Stimulated activated CD8-positive, alpha-beta memory T cell treated with anti-CD3 and anti-CD28 coated beads, Interleukin-4, amount 100 ng/mL, for 4 hours (primary cell): ENCODE results near the gene SLC38A6.

Source experiments
- DNase-seq, 2 donors: peaks; one replicate each; pipeline ENCODE4 v3.0.0-alpha.2; 2020; ENCODE audit warnings: low read depth in 2 of 2, low spot score in 1 of 2

Gene SLC38A6

DNA sequence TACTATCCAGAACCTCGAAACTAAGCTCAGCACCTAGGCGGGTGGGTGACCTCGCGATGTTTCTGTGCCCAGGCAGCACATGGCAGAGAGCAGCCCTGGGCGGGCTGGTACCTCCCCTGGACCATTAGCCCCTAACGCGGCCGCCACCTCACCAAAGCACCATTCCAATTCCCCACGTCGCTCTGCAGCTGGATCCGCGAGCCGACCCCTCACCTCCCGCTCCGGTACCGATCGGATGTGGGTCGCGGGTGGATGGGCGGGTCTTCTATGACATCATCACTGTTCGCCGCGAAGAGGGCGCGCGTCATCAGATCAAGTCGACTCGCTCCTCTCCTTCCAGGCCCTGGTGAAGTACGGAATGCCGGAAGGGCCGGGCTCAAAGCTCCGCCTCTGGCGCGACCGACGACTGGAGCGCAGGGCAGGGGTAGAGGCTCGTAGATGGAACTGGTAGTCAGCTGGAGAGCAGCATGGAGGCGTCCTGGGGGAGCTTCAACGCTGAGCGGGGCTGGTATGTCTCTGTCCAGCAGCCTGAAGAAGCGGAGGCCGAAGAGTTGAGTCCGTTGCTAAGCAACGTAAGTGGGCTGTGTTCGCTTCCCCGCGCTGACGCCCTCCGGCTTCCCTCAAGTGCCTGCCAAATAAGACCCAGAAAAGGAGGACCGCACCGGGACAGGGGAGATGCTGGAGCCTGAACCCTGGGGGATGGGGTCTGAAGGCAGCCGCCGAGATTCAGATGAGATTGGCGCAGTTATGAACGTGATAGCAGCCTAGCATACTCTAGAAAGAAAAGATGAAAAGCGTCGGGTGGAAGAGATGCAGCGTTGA is at the start of gene SLC38A6, which contains the start of gene TRMT5:
Gene SLC38A6, plus strand, starts transcription at position 435 of the 822 bp plus-strand sequence. Its CDS starts 33 bp downstream, at position 468.
Gene TRMT5, minus strand, starts transcription at position 269 of the 822 bp plus-strand sequence. Its CDS starts 106 bp downstream, at position 163.
- DNase-seq = peak; percentile 82

DNA sequence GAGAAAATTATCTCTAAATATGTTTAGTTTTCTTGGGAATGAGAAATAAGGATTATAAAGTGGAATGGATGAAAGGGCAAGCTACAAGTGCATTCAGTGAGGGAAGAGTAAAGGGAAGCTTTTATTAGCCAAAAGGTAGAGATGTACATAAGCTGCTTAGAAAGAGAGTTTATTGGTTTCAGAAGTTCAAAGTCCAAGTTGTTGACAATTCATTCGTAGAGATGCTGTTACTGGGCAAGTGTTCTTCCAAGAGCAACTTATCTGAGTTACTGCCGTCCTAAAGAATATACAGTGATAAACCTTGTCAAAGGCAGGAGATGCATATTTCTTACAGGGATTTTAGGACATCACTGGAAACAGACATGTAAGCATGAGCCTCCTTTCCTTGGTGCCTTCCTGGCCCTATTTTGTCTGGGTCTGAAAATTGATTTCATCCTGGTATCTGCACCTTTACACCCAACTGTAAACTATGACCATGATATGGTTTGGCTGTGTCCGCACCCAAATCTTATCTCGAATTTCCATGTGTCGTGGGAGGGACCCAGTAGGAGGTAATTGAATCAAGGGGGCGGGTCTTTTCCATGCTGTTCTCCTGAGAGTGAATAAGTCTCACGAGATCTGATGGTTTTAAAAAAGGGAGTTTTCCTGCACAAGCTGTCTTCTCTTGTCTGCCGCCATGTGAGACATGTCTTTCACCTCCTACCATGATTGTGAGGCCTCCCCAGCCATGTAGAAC is 47.0 kb upstream of the SLC38A6 start:
- no peak for DNase-seq

DNA sequence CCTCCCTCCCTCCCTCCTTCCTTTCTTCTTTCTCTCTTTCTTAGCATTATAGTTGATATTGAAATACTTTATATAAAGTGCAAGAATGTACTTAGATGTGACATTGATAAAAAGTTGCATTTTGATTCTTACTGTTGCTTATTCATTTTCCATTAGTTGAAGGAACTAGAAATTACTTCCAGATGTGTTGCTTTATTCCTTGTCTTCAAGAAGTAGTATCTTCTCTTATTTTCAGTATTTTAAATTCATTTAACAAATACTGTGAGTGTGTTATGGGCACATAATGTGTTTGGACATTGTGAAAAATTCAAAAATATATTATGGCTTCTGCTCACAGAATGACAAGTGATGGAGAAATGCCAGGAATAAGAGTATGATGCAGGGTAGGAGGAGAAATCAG is 45.7 kb upstream of the SLC38A6 start:
- no peak for DNase-seq

DNA sequence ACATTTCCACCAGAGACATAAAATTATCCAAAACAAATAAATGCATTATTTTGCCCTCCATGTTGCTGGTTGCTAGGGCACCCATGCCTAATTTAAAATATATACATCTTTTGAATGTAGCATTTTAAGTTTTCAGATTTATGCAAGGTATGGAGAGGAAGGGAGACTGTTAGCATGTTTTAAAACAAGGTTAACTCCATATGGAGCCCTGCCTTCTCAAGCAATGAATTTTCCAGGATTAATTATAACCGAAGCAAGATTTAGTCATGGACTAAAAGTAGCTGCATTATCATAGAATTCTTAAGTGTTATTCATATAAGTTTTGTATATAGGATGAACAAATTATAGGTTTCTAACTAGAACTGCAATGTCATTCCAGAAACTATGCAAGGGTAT is 37.4 kb upstream of the SLC38A6 start:
- no peak for DNase-seq

DNA sequence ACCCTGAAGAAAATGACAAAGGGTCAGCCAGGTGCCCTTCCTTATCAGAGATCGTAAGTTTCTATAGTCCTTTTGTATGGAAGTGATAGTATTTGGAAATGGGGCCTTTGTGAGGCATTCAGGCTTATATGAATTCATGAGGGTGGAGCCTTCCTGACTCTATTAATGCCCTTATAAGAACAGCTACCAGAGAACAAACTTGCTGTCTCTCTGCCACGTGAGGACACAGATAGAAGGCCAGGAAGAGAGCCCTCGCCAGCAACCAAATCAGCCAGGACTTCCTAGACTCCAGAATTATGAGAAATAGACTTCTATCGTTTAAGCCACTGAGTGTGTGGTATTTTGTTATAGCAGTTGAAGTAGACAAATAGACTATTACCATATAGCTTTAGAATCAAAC is 36.8 kb upstream of the SLC38A6 start:
- DNase-seq = no peak

DNA sequence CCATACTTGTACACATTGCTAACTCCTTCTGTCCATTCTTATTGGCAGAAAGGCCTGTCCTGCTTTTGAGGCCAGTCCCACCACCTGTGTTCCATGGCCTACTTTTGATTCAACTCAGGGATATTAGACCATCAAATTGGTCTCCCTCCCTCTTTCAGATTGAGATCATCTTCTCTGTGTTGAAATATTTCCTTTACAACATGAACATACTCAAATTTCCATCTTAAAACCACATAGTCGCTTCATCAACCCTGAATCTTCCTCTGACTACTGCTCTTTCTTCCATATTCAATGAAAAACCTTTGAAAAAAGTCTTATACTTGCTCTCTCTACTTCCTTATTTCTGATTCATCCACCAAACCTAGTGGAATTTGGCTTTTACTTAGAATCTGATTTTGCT is 35.1 kb upstream of the SLC38A6 start:
- no peak for DNase-seq

DNA sequence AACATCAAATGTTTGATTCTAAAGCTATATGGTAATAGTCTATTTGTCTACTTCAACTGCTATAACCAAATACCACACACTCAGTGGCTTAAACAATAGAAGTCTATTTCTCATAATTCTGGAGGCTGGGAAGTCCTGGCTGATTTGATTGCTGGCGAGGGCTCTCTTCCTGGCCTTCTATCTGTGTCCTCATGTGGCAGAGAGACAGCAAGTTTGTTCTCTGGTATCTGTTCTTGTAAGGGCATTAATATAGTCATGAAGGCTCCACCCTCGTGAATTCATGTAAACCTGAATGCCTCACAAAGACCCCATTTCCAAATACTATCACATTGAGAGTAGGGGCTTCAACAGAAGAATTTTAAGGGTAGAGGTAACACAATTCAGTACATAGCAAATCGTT is 34.3 kb upstream of the SLC38A6 start:
- DNase-seq = no peak

DNA sequence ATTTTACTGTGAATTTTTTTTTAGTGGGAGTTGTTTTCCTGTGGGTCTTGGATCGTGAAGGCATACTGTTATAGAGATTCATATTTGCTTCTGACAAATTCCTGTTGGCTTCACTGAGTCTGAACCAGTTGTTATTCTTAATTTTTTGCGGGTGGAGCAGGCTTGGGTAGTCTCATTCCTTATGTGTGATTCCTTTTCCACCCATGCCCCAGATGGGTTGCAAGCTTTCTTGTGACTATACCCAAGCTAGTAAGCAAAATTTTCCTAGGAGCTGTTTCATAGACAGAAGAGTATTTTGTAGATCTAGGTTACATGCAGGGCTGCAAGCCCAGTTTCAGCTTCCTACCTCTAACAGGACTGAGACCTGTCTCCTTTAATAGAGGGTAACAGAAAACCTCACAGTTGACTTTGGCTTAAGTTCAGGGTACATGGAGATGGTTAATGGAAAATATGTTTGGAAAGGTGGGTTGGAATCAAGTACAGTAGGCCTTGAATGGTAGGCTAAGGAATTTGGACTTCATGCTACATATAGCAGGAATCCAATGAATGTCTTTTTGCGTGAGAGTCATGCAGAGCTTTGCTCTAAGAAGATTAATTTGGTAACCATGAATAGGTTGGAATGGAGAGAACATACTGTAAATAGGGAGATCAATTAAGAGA is 29.1 kb upstream of the SLC38A6 start:
- no peak for DNase-seq

DNA sequence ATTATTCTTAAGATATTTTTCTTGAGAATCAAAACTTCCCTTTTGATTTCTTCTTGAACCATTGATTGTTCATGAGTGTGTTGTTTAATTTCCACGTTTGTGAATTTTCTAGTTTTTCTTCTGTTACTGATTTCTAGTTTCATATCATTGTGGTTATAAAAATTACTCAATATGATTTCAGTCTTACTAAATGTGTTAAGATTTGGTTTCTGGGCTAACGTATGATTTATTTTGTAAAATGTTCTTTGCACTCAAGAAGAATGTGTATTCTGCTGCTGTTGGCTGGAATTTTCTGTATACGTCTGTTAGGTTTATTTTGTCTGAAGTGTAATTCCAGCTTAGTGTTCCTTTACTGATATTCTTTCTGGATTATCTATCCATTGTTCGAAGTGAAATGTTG is 24.8 kb upstream of the SLC38A6 start:
- DNase-seq = no peak

DNA sequence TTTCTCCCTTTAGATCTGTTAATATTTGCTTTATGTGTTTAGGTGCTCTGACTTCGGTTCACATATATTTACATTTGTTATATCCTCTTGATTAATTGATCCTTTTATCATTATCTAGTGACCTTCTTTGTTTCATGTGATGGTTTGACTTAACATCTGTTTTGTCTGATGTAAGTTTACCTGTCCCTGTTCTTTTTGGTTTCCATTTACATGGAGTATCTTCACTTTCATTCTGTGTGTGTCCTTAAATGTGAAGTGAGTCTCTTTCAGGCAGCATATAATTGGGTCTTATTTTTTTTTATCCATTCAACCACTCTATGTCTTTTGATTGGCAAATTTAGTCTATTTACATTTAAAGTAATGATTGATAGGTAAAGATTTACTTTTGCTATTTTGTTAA is 24.4 kb upstream of the SLC38A6 start:
- no peak for DNase-seq

DNA sequence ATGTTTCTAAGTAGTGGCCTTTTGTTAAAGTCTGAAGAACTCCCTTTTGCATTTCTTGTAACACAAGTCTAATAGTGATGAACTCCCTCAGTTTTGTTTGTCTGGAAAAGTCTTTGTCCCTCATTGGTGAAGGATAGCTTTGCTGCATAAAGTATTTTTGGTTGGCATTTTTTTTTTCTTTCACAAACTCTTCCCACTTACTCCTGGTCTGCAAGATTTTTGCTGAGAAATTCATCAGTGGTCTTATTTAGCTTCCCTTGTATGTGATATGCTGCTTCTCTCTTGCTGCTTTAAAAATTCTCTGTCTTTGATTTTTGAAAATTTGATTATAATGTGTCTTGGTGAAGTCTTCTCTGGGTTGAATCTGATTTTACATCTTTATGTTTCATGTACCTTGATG is 22.9 kb upstream of the SLC38A6 start:
- DNase-seq = no peak

DNA sequence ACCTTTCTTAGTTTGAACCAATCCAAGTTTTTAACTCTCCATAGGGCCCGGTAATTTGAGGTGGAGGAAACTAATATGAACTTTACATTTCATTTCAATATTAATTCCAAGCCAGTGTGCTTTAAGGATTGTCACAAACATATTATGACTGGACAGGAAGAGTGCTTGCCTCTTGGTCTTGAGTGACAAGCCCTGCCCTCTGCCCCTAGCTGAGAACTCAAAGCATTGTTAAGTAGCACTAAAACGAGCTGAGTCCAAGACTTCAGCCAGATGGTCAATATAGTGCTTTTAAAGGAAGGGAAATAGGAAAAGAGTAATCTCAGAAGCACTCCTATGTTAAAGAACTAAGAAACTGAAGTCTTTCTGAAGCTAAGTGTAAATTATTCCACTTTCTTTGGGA is 17.3 kb upstream of the SLC38A6 start:
- DNase-seq = no peak

DNA sequence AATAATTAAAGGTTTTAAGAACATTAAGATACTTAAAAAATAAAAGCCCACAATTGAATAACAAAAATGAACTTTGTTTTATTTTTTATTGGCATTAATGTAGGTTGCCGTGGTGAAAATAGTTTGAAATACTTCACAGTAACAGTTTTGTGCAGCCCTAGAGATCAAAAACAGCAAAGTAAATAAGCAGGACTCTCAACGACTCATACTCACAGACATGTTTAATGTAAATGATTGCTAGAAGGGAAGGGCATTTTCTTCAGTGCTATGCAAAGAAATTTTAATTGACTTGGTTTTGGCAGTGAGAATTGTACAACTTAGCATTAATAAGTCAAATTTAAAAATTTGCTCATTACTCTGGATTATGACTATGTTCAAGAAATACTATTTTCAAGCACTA is 16.1 kb upstream of the SLC38A6 start:
- DNase-seq = no peak

DNA sequence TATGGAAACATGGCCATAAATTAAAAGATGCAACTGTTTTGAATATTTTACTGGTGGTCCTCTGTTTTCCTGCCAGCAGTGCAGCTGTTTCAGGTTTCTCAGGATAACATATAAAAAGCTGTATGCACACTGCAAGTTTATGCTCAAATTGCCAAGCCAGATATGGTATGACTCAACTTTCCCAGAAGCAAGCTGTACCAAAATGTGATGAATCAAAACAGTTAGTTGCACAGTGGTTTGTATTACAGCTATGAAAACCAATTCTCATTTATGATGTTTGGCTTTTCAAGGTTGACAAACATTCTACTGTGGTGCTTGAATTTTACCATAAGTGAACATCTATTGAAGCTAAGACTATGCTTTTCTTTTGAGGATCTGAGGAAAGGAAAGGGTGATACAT is 15.6 kb upstream of the SLC38A6 start:
- no peak for DNase-seq

DNA sequence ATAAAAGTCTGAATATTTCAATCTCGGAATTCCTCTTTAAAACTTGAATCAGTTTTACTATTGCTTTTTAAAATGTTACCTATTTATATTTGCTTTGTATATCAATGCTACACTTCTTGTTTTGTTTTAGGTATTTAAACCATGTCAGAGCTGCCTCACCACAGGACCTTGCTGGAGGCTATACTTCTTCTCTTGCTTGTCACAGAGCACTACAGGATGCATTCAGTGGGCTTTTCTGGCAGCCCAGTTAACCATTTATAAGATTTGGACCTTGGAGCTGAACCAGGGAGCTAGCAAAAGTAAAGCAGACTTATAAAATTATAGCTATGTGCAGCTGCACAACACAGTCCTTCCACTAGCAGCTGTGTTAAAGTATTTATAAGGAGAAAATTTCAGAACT is 12.9 kb upstream of the SLC38A6 start:
- no peak for DNase-seq

DNA sequence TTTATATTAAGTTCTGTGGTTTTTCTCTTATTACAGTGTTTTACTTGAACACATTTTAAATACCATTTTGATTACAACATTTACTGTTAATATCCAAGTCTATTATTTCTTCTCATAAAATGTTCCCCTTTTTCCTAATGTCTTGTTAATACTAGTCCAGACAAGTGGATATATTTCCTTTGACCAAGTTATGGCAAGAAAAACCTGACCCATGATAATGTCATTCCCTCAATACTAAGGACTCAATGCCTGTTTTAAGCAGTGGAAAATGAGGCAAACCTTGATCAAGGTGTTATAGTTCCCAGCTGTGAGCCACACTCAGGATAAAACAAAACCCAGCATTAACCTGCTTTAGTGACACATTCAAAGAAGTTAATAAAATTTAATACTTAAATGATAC is 12.4 kb upstream of the SLC38A6 start:
- DNase-seq = no peak

DNA sequence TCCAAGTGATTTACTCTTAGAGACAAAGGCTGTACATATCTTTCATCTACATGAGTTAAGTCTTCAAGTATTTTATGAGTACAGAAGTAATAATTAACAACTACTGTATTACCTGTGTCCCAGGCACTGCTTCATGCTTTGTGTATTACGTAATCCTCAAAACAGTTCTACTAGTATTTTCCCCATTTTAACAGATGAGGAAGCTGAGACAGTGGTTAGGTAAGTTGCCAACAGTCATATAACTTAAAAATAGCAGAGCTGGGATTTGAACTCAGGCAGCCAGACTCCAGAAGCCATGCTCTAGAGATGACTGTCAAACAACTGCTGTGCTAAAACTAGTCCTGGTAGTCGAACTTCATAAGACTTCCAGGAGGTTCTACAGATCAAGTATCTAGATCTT is 10.9 kb upstream of the SLC38A6 start:
- no peak for DNase-seq

DNA sequence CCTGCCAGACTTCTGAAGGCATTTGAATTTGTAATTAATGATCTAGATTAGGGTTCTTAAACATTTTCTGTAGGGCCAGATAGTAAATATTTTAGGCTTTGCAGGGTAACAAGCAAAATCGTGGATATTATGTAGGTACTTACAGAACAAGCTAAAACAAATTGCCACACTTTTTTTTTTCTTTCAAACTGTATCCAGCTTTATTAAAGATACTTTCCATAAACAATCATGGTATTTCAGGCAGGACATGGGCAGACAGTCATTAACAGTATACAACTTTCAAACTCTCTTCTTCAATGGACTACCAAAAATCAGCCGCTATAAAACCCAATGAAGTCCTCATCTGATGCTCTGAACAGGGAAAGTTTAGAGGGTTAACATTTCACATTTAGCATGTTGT is 9.8 kb upstream of the SLC38A6 start:
- DNase-seq = no peak

DNA sequence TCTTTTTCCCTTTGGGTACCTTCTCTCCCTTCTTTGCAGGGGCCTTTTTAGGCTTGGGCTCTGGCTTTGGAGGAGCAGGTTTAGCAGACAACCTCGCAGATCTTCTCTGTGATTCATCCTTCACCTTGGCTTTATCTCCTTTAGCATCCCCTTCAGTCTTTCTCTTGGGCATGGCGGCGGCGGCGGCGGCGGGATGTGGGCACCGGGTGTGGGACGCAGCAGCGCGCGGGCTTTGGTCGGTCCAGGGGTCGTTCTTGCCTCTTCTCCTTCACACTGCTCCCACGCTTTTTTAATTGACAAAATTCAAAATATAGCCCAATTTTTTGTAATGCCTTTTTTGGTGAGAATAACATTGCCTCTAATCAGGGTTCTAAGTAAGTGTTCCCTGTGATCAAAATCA is 8.8 kb upstream of the SLC38A6 start:
- DNase-seq = no peak

DNA sequence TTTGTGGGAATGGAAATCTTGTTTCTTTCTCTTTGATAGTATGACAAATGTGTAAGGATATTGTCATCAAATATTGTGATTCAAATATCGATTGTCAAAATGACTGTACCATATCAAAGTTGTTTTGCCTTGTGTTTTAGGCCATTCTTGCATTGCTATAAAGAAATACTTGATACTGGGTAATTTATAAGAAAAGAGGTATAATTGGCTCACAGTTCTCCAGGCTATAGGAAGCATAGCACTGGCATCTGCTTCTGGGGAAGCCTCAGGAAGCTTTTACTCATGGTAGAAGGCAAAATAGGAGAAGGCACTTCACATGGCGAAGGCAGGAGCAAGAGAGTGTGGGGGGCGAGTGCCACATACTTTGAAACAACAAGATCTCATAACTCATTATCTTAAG is 8.0 kb upstream of the SLC38A6 start:
- no peak for DNase-seq

DNA sequence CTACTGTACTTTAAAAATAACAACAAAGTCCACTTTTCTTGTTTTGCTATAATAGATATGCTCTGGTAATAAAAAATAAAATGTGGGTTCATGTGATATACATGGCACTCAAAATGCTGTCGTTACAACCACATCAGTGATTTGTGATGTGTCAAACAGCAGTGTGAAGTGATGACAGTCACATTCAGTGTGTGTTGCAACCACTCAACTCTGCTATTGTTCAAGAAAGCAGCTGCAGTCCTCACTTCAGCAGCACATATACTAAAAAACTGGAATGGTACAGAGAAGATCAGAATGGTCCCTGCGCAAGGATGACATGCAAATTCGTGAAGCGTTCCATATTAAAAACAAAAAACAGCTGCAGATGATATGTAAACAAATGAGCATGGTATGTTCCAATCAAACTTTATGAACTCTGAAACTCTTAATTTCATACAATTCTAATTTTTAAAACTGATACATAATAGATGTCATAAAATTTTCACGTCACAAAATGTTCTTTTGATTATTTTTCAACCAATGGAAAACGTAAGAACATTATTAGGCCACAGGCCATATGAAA is 6.9 kb upstream of the SLC38A6 start:
- DNase-seq = no peak

DNA sequence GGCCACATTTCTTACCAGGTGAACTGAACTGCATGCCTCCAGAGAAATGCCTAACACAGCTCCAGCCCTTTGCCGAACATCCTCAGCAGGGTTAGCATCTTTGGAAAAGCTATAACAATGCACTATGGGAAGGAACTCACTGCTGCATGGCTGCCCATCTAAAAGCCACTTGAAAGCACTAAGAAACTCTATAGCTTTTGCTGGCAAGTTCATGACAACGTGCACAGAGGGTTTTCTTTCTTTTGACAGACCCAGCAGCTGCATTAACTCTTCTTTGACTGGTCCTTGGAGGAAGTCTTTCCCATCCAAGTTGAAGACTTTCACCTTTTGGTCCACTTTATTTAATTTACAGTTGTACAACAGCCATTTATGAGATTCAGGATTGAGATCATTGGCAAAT is 5.5 kb upstream of the SLC38A6 start:
- DNase-seq = no peak
